Activated gamma-delta T cell treated with Interleukin-2 at 50 U/mL for 16 hours (primary cell): ENCODE data around the gene PLEKHM1.
A peak's percentile ranks its signal among the peaks of the same experiment; 100 is the strongest.
"Not testable (repeated sequence)": the region's sequence is repeated elsewhere in the genome, so short reads cannot be mapped to it uniquely, and the experiment has no call there.

ENCODE experiments used
- DNase-seq: peaks from one replicate; pipeline ENCODE4 v3.0.0-alpha.2; 2020

The PLEKHM1 gene

GRCh38 chr17:45490615-45491433, at the start of gene PLEKHM1:
PLEKHM1 (minus strand) TSS chr17:45490721; CDS start chr17:45482484, 8,237 bp downstream.
- DNase-seq = peak; percentile 80

- not testable (repeated sequence) for DNase-seq
Measured at GRCh38 chr17:45538168-45538567, 47.6 kb upstream of the PLEKHM1 start.

DNA sequence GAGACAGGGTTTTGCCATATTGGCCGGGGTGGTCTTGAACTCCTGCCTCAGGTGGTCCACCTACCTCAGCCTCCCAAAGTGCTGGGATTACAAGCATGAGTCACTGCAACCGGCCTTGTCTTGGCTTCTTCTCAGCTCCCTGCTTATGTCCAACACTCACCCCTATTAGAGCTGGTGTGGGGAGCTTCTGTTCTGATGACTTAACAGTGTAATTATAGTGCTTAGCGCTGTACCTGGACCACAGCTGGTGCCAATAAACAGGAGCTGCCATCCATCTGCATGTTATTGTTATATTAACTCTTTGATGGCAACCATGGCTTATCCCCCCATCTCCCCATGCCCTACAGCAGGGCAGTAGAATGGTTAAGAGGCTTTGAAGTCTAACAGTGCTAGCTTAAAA, 15.6 kb upstream of the PLEKHM1 start:
- DNase-seq = not testable (repeated sequence)

DNA sequence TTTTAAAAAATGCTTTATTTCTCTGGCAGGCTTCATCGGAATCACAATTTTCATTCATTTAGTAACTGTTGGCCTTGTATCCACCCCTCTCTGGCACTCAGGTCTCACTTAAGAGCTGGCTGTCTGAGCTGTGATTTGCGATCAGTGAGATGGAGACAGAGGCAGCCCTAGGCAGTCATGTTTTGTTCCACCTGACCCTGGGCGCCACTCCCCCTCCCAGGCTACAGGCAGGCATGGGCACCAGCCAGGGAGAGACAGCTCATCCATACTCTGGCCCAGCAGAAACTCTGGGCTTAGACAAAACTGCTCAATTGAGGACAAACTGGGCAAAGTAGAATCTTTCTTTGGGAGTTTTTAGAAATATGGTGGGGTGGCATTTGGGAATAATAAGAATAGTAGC, 14.7 kb upstream of the PLEKHM1 start:
- DNase-seq = not testable (repeated sequence)

DNA sequence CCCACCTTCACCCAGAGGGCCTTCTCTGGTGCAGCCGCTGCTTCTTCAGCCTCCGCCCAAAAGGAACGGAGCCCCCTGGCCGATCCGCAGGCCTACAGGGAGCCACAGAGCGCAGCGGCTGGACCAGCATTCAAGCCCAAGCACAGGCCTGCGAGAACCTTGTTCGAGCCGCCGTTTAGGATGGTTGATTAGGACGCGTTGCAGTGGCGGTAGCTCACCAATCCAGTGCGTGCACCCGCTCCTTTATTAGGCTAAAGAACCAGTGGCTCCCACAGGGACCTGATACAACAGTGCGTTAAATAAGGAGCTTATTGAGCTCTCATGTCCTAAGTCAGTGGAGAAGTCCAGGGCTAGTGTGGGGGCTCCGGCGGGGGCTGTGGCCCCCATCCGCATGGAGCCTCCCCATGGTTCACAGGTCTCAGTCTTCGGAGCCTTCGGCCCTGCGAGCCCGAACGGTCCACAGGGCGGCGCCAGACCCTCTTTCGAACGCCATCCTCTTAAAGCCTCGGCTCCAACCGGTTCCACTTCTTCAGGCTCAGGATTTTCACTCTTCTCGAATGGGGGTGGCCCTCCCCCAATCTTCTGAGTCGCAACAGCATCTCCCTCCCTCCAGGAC, 10.7 kb upstream of the PLEKHM1 start:
- not testable (repeated sequence) for DNase-seq

DNA sequence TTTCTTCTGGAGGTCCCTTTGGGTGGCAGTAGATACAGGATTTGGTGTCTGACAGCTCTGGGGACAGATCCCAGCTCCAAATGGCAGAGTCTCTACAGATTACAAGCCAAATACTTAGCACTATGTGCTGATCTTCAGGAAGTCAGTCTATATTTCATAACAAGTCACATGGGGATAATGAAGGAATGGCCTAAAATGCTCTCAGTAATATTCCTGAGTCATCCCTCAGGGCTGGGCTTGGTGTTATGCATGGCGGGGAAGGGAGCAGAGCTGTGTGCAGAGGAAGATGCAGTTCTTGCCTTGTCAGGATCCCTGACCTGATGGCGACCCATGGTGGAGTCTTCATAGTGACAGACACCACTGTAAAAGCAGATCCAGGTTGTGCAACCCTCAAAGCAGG, 10.0 kb upstream of the PLEKHM1 start:
- not testable (repeated sequence) for DNase-seq

DNA sequence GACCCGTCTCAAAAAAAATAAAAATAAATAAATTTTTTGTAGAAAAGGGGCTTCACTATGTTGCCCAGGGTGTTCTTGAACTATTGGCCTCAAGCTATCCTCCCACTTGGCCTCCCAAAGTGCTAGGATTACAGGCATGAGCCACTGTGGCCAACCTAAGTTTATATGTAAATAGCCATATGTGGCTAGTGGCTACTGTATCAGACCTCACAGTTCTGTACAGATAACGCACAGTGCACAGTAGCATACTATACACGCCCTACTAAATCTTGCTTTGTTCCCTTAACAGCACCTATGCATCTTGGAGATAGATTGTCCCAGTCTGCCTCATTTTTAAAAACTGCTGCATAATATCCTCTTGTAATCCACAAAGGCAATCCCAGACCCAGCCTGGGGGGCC, 8.7 kb upstream of the PLEKHM1 start:
- not testable (repeated sequence) for DNase-seq

- DNase-seq = not testable (repeated sequence)
Measured at GRCh38 chr17:45498377-45498776, 7.9 kb upstream of the PLEKHM1 start.

DNA sequence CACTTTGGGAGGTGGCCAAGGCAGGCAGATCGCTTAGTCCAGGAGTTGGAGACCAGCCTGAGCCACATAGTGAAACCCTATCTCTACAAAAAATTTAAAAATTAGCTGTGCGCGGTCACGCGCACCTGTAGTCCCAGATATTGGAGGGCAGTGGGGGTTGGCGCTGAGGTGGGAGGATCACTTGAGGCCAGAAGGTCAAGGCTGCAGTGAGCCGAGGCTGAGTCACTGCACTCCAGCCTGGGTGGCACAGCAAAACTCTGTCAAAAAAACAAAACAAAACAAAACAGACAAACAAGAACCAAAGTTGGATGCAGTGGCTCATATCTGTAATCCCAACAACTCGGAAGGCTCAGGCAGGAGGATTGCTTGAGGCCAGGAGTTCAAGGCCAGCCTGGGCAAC, 6.9 kb upstream of the PLEKHM1 start:
- not testable (repeated sequence) for DNase-seq

GRCh38 chr17:45496507-45496906, 6.0 kb upstream of the PLEKHM1 start:
- DNase-seq = not testable (repeated sequence)

- not testable (repeated sequence) for DNase-seq
Measured at GRCh38 chr17:45494556-45494955, 4.0 kb upstream of the PLEKHM1 start.

GRCh38 chr17:45492156-45492555, 1.6 kb upstream of the PLEKHM1 start:
- not testable (repeated sequence) for DNase-seq

DNA sequence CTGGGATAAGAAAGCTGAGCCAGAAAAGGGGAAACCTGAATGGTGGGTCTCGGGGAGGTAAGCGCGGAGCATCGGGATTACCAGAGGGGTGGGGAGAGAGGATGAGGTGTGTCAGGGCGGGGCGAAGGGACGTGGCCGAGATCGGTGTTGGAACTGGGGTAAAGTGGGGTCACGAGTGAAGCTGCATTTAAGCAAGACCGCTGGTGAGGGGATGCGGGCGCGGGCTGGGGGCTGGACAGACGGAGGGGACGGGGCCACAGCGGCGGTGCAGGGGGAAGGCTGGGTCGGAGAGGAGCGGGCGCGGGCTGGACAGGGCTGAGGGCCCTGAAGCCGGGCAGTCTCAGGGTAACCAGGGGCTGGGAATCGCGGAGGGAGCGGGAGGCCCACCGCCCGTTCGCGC, 323 bp downstream of the PLEKHM1 start:
- not testable (repeated sequence) for DNase-seq

- DNase-seq = not testable (repeated sequence)
Measured at GRCh38 chr17:45487704-45488103, 2.8 kb downstream of the PLEKHM1 start.

DNA sequence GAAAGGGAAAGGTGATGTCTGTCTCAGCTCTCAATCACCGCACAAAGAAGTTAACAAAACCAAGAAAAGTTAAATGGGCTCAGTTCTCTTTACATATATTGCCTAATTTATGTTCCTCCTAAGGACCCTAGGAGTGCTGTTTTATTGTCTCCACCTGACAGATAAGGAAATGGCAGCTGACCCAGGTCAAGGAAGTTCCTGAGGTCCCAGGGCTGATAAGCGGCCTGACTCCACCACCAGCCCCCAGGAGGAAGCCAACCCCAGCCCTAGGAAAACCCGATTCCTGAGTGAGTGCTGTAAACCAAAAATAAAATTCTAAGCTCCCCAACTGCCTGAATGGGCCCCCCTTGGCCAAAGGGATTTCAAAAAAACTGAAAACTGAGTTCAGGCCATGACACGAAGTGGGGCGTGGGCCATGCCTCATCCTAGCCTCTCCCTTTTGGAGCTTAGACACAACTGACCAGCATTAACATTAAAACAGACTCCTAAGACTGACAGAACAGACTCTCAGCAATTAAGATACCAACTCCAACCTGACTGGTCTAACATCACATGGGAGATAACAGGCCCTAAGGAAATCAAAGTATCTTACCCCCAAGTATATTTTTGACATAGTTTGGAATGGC, 6.8 kb downstream of the PLEKHM1 start:
- DNase-seq = not testable (repeated sequence)

DNA sequence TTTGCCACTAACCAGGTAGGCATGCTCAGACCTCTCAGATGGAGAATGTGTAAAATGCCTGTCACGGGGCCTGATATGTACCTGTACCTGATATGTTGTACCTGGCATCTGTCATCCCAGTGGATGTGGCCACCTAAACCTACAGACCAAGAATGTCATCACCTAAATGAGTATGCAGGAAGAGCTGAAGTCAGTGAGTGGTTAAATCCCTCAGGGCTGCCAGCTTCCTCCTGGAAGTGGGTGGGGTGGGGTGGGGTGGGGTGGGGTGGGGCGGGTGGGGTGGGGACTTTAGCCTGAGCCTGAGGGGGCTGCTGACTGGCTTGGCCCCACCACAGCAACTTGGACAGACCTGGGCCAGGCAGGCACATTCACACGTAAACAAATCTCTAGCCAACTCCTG, 7.3 kb downstream of the PLEKHM1 start:
- DNase-seq = not testable (repeated sequence)

- not testable (repeated sequence) for DNase-seq
Measured at GRCh38 chr17:45482317-45482716, 8.2 kb downstream of the PLEKHM1 start.

- DNase-seq = not testable (repeated sequence)
Measured at GRCh38 chr17:45475436-45475835, 15.1 kb downstream of the PLEKHM1 start.

- DNase-seq = not testable (repeated sequence)
Measured at GRCh38 chr17:45472249-45472648, 18.3 kb downstream of the PLEKHM1 start.

DNA sequence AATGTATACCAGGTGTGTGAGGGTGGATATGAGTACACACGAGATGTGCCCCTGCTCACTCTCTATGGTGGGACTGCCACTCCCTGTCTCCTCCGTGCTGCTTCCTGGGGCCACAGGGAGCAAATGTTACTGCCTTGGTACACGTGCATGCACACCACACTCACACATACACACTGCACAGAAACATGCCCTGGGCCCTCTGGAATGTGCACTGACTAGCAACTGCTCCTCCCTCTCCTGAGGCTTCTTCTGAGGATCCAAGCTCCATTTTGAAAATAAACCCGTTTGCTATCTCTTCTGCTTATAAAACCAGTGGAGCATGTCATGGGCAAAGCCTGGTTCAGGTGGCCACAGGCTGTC, 21.3 kb downstream of the PLEKHM1 start:
- not testable (repeated sequence) for DNase-seq

DNA sequence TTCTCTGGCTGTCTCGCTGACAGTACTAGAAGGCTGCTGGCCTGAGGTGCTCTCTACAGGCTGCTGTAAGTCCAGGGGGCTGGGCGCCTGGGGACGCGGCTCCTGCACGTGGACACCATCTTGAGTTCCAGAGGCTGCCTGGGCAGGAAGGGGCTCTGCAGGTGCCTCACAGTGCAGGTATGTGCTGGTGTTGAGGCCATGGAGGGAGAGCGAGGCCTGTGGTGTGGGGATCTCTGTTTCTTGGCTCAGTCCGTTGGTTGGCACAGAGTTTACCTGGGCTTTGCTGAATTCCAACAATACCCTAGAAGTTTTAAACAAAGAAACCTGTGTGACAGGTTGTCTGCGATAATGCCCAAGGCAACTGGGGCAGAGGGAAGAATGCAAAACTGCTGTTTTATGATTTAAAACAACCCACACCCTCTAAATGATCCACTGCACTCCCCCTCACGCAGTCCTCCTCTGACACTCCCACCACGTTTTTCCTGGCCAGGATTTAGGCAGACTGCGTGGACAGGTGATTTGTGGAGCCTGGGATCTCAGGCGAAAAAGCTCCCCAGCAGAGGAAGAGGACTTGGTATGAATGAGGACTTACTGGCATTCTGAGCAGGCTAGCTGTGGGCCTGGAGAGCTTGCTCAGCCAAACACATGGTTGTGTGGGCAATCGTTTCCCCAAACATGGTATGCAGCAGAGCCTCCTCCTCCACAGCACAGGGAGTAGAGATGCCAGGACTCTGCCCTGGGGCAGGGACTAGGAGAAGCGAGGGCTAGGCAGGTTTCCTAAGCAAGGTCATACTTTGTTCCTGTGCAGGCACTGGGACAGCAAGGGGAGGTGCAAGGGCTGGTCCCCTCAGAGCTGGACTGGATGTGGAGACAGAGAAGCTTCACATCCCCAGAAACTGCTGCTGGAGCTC, 22.0 kb downstream of the PLEKHM1 start:
- not testable (repeated sequence) for DNase-seq

DNA sequence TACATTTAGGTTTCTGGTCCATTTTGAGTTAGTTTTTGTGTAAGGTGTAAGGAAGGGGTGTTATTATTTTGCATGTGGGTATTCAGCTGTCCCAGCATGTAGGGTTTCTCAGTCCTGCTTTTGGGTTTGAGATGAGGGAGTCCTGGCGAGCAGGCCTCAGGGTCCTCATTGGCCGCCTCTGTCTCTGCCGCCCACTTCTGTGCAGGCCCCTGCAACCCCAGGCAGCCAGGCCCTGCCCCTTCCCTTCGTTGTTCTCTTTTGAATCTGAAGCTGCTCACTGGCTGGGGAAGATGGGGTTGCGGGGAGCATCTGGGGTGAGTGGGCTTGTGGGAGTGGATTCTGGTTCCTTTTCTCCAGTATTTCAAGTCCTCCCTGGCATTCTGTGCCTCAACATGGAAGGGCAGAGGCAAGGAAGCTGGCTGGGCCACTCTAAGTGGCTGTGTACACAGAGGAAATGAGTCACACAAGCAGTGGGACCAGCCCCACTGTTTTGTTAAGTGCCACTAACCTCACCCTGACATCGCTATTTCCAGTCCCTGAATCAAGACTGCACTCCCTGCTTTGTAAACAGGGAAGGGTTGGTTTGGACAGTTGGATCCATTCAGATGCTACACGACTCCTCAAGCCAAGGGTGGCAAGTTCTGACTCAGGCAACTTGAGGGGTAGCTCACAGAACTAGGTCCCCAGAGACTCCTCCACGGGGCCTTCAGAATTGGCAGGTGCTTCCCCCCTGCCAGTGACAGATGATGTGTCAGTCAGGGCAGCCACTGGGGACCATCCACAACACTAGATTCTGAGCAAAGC, 28.8 kb downstream of the PLEKHM1 start:
- DNase-seq = peak; percentile 27
